HUES64 (cell line): ENCODE measurements around the gene FNDC10. TPM values are rescaled to one million over a fixed set of nuclear protein-coding genes. Genes with fewer than 3 reads are reported as not detected.
"Not testable (repeated sequence)": the region's sequence is repeated elsewhere in the genome, so short reads cannot be mapped to it uniquely, and the experiment has no call there.

Experiments
- H3K27ac ChIP-seq: 2 replicates; pipeline ENCODE4 v1.7.0; 2013; ENCODE audit warnings: low read depth, low read length, inconsistent platforms
- H3K27me3 ChIP-seq: 2 replicates; pipeline ENCODE4 v1.6.1; 2013; ENCODE audit warnings: mild to moderate bottlenecking, low read length; ENCODE audit not compliant: insufficient read depth
- H3K36me3 ChIP-seq: 2 replicates; pipeline ENCODE4 v1.6.1; 2013; ENCODE audit warnings: mild to moderate bottlenecking, low read length; ENCODE audit not compliant: insufficient read depth
- H3K4me1 ChIP-seq: 2 replicates; pipeline ENCODE4 v1.6.1; 2013; ENCODE audit warnings: mild to moderate bottlenecking, low read length, moderate library complexity; ENCODE audit not compliant: insufficient read depth
- H3K4me3 ChIP-seq: 2 replicates; pipeline ENCODE4 v1.5.1; 2013; ENCODE audit warnings: mild to moderate bottlenecking, low read length, moderate library complexity
- H3K9ac ChIP-seq: 2 replicates; pipeline ENCODE4 v1.6.1; 2013; ENCODE audit warnings: mild to moderate bottlenecking, low read depth, low read length
- H3K9me3 ChIP-seq: 2 replicates; pipeline ENCODE4 v1.6.1; 2013; ENCODE audit warnings: low read depth, low read length; ENCODE audit not compliant: insufficient read depth
- WGBS: fragments of 150-250, 120-280 bp; methylation state at CpG from one replicate; pipeline ENCODE4 v1.1.7; 2013; ENCODE audit warnings: missing lambda C conversion rate; 5-methylcytosine and 5-hydroxymethylcytosine counted together
- polyA plus RNA-seq, 2 experiments: library from polyadenylated mRNA; stranded (reverse); fragments of 50-300 nt; gene quantifications; one replicate each; pipeline ENCODE4 v1.2.3, GENCODE V29; 2013

Gene FNDC10
- 5.2 TPM for polyA plus RNA-seq (2013, experiment 1 of 2)
- 7.9 TPM for polyA plus RNA-seq (2013, experiment 2 of 2)

GRCh38 chr1:1599935-1600860 is at the start of gene FNDC10:
TSS of gene FNDC10 (minus strand) at chr1:1600135. CDS start at chr1:1600015, 120 bp downstream.
- Histone ChIP-seq H3K4me3 (peak within 1 kb of the TSS; percentile 57), H3K27me3 (peaks cover 63% of the 10 kb centered on the region), H3K4me1 (0 out of 2 replicates have a peak, but pooled peaks cover 5% of the 10 kb centered on the region), H3K9ac (peak within 1 kb of the TSS; percentile 60), H3K27ac (no peak within 1 kb of the TSS), H3K9me3 (no peaks in the 10 kb centered on the region), H3K36me3 (no peaks in the 10 kb centered on the region)
- WGBS, result 3% methylated on average over 108 of the region's 125 CpGs

GRCh38 chr1:1648265-1648664 is 48.3 kb upstream of the FNDC10 start:
- H3K27me3 ChIP-seq, H3K4me3 ChIP-seq, H3K9me3 ChIP-seq, H3K9ac ChIP-seq, H3K27ac ChIP-seq, H3K4me1 ChIP-seq: not testable (repeated sequence)
- WGBS, result 95% methylated on average over 11 of the region's 11 CpGs
- H3K36me3 ChIP-seq, result peaks cover 61% of the 10 kb centered on the region

GRCh38 chr1:1647567-1648241 is 47.8 kb upstream of the FNDC10 start:
- not testable (repeated sequence) for H3K9me3 ChIP-seq, H3K9ac ChIP-seq, H3K27me3 ChIP-seq, H3K4me1 ChIP-seq, H3K4me3 ChIP-seq, H3K27ac ChIP-seq
- WGBS, result 94% methylated on average over 17 of the region's 17 CpGs
- peaks cover 57% of the 10 kb centered on the region for H3K36me3 ChIP-seq

GRCh38 chr1:1646326-1646725 is 46.4 kb upstream of the FNDC10 start:
- WGBS, result 85% methylated on average over 4 of the region's 5 CpGs
- H3K27ac ChIP-seq, H3K9me3 ChIP-seq, H3K4me1 ChIP-seq, H3K9ac ChIP-seq, H3K27me3 ChIP-seq, H3K4me3 ChIP-seq: not testable (repeated sequence)
- peaks cover 43% of the 10 kb centered on the region for H3K36me3 ChIP-seq

- not testable (repeated sequence) for H3K4me1 ChIP-seq, H3K27ac ChIP-seq, H3K4me3 ChIP-seq, H3K27me3 ChIP-seq, H3K9me3 ChIP-seq, H3K9ac ChIP-seq
- WGBS, result 97% methylated on average over 25 of the region's 38 CpGs
- H3K36me3 ChIP-seq, result peaks cover 14% of the 10 kb centered on the region
Observed at GRCh38 chr1:1640711-1641461, 41.0 kb upstream of the FNDC10 start.

GRCh38 chr1:1640081-1640480 is 40.1 kb upstream of the FNDC10 start:
- H3K9ac ChIP-seq, H3K9me3 ChIP-seq, H3K27me3 ChIP-seq, H3K4me1 ChIP-seq, H3K4me3 ChIP-seq, H3K27ac ChIP-seq: not testable (repeated sequence)
- WGBS, result 93% methylated on average over 15 of the region's 25 CpGs
- peaks cover 14% of the 10 kb centered on the region for H3K36me3 ChIP-seq

GRCh38 chr1:1639368-1639767 is 39.4 kb upstream of the FNDC10 start:
- not testable (repeated sequence) for H3K27ac ChIP-seq, H3K9me3 ChIP-seq, H3K9ac ChIP-seq, H3K27me3 ChIP-seq, H3K4me3 ChIP-seq, H3K4me1 ChIP-seq
- 97% methylated on average over 16 of the region's 16 CpGs for WGBS
- peaks cover 14% of the 10 kb centered on the region for H3K36me3 ChIP-seq

- H3K4me1 ChIP-seq, H3K27me3 ChIP-seq: not testable (repeated sequence)
- 90% methylated on average over 8 of the region's 13 CpGs for WGBS
Observed at GRCh38 chr1:1638528-1638927, 38.6 kb upstream of the FNDC10 start.

GRCh38 chr1:1637479-1637875 is 37.5 kb upstream of the FNDC10 start:
- H3K27ac ChIP-seq, H3K4me1 ChIP-seq, H3K9ac ChIP-seq, H3K4me3 ChIP-seq, H3K9me3 ChIP-seq, H3K27me3 ChIP-seq: not testable (repeated sequence)
- 97% methylated on average over 13 of the region's 14 CpGs for WGBS
- peaks cover 14% of the 10 kb centered on the region for H3K36me3 ChIP-seq

More at GRCh38 chr1:1638528-1638927, 38.6 kb upstream of the FNDC10 start:
- H3K36me3 ChIP-seq, result peaks cover 14% of the 10 kb centered on the region
- not testable (repeated sequence) for H3K9ac ChIP-seq, H3K27ac ChIP-seq, H3K9me3 ChIP-seq, H3K4me3 ChIP-seq

- not testable (repeated sequence) for H3K9ac ChIP-seq, H3K9me3 ChIP-seq, H3K4me1 ChIP-seq, H3K27me3 ChIP-seq, H3K4me3 ChIP-seq, H3K27ac ChIP-seq
- WGBS, result 97% methylated on average over 37 of the region's 37 CpGs
- peaks cover 14% of the 10 kb centered on the region for H3K36me3 ChIP-seq
Observed at GRCh38 chr1:1636621-1637478, 36.9 kb upstream of the FNDC10 start.
